CD4-positive, alpha-beta T cell treated with Interleukin-4 for 1 hour (primary cell): ENCODE data around the gene PLSCR5.

Experiments
- DNase-seq, 2 donors: peaks; one replicate each; pipeline ENCODE4 v3.0.0-alpha.2; 2020 to 2022

Gene PLSCR5

GRCh38 chr3:146581951-146582467, 23.1 kb downstream of the PLSCR5 start:
- DNase-seq = no peak

- no peak for DNase-seq
Measured at GRCh38 chr3:146581080-146581601, 24.0 kb downstream of the PLSCR5 start.

- DNase-seq = peak; percentile 32 to 40
Measured at GRCh38 chr3:146577662-146578061, 27.5 kb downstream of the PLSCR5 start.

GRCh38 chr3:146575636-146576035, 29.5 kb downstream of the PLSCR5 start:
- no peak for DNase-seq

DNA sequence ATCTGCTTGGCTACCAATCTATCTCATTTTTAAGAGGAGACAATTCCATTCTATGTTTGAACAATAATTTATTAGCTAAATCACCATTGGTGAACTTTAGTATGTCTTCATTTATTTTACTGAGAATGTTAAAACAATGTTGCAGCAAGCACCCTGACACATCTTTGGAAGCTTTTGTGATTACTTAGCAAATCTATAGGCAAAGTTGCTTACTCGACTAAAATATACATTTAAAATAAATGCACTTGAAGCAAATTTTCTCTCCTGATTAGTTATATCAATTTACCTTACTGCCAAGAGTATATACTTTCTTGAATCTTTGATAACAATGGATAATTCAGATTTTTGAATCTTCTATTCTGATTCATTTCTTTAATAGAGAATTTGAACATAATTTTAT, 31.0 kb downstream of the PLSCR5 start:
- DNase-seq = no peak

DNA sequence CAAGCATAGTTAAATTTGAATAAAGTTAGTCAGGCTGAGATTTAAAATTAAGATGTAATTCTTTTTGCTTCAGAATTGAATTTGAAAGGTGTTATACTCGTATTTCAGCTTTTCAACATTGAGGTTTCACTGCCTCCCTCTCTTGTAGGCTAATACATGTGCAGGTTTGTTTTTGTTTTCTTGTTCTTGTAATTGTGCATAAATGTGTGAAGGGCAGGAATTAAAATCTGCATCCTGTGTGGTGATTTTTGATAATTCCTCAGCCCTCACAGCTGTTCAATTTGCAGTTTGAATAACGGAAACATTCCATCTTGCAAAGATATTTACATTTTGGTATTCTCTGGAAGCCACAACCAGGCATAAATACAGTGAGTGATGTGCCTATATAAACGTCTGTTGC, 35.8 kb downstream of the PLSCR5 start:
- DNase-seq = no peak

- no peak for DNase-seq
Measured at GRCh38 chr3:146566138-146566537, 39.0 kb downstream of the PLSCR5 start.

DNA sequence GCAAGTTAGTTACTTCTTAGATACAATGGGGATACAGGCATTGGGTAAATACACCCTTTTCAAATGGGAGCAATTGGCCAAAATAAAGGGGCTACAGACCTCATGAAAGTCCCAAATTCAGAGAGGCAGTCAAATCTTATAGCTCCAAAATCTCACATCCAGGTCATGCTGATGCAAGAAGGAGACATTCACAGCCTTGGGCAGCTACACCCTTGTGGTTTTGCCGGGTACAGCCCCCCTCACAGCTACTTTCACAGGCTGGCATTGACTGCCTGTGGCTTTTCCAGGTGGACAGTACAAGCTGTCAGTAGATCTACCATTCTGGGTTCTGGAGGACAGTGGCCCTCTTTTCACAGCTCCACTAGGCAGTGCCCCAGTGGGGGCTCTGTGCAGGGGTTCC, 43.3 kb downstream of the PLSCR5 start:
- no peak for DNase-seq

DNA sequence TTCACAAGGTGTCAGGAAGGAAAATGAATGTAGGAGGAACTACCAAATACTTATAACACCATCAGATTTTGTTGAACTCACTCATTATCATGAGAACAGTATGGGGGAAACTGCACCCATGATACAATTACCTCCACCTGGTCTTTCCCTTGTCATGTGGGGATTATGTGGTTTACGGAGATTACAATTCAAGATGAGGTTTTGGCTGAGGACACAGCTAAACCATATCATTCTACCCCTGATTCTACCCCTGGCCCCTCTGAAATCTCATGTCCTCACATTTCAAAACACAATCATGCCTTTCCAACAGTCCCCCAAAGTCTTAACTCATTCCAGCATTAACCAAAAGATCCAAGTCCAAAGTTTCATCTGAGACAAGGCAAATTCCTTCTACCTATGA, 43.7 kb downstream of the PLSCR5 start:
- DNase-seq = no peak

- DNase-seq = no peak
Measured at GRCh38 chr3:146560678-146561077, 44.5 kb downstream of the PLSCR5 start.

DNA sequence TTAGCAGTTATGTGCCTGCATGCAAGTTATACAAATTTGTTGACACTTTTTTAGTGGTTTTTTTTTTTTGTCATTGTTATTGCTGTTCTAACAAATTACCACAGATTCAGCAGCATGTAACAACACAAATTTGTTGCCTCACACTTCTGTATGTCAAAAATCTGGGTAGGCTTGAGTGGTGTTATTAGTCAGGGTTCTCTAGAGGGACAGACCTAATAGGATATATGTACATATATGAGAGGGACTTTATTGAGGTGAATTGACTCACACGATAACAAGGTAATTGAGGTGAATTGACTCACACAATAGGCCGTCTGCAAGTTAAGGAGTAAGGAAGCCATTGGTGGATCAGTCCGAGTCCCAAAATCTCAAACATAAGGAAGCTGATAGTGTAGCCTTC, 45.8 kb downstream of the PLSCR5 start:
- DNase-seq = no peak

- DNase-seq = no peak
Measured at GRCh38 chr3:146558781-146559180, 46.4 kb downstream of the PLSCR5 start.

DNA sequence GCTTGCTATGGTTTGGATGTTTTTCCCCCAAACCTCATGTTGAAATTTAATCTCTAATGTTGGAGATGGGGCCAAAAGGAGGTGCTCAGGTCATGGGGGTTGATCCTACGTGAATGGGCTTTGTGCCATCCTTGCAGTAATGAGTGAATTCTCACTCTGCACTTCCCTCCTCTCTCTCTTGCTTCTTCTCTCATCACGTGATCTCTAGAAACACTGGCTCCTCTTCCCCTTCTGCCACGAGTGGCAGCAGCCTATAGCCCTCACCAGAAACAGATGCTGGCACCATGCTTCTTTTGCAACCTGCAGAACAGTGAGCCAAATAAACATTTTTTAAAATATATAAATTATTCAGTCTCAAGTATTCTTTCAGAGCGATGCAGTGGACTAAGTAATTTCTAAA, 47.4 kb downstream of the PLSCR5 start:
- no peak for DNase-seq

- no peak for DNase-seq
Measured at GRCh38 chr3:146555311-146555710, 49.8 kb downstream of the PLSCR5 start.

GRCh38 chr3:146554151-146554760, 50.9 kb downstream of the PLSCR5 start:
- no peak for DNase-seq

- no peak for DNase-seq
Measured at GRCh38 chr3:146550743-146551510, 54.2 kb downstream of the PLSCR5 start.

- DNase-seq = no peak
Measured at GRCh38 chr3:146550070-146550615, 55.0 kb downstream of the PLSCR5 start.

DNA sequence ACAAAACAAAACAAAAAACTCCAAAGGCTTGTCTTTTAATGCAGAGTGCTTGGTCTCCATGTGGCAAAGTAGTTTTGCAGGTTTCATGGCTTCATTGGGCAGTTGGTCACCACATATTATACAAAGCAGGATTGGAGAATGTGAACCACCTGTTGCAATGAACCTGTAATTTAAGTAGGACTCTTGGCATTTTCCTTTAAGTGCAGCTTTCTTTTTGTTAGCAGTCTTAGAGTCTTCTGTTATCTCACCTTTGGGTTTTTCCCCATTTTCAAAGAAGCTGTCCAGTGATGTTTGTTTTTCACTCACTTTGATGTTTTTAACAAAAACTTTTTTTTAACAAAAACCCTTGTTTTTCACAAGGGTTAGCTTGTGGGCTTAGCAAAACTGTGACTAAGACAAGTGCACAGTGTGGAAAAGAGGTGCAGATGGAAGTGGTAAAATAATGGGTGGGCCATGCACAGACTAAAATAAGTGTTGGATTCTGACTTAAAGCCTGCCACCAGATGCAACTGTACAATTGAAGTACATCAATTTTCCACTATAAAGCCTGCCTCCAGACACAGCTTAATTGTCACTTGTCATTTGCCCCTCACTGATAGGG, 57.8 kb downstream of the PLSCR5 start:
- DNase-seq = no peak

GRCh38 chr3:146546366-146546965, 58.7 kb downstream of the PLSCR5 start:
- DNase-seq = no peak

DNA sequence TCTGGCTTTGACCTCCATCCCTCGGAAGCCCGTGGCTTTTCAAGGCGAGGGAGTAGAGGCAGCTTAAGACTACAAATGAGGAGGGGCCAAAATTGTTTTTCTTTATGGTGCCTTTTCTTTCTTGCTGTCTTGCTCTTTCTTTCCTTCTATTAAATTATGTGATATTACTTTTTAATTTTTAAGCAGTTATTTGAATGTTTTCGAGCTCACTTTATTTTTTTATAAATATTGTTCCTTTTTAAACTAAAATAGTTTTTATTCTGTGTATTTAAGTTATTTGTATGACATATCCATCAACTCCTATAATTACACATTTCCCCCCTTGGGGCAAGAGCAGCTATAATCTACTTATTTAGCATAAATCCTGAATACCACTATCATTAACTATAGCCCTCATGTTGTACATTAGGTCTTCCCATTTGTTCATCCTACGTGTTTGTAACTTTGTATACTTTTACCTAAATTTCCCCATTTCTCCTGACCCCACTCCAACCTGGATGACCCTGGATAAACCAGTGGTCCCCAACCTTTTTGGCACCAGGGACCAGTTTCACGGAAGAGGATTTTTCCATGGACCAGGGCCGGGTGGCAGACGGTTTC, 60.1 kb downstream of the PLSCR5 start:
- DNase-seq = no peak

- DNase-seq = peak; percentile 78 to 89
Measured at GRCh38 chr3:146544002-146544928, 60.9 kb downstream of the PLSCR5 start, which contains the start of gene PLSCR1. PLSCR1 (minus strand) TSS chr3:146544607; CDS start chr3:146536552, 8,055 bp downstream.
